Type B pancreatic cell (in vitro differentiated cells): ENCODE results near the gene DLEC1. TPM values are rescaled to one million over a fixed set of nuclear protein-coding genes. Genes with fewer than 3 reads are reported as not detected.
"Not testable (repeated sequence)": the region's sequence is repeated elsewhere in the genome, so short reads cannot be mapped to it uniquely, and the experiment has no call there.

Source experiments
- DNase-seq: peaks from one replicate; pipeline ENCODE4 v3.0.0; 2021; ENCODE audit warnings: mixed read lengths; ENCODE audit not compliant: unreplicated experiment; ENCODE audit errors: extremely low spot score
- H3K27ac Mint-ChIP-seq: 2 replicates; pipeline ENCODE4 v1.8.0; 2021; ENCODE audit warnings: mild to moderate bottlenecking, mixed read lengths
- H3K27me3 Mint-ChIP-seq: 2 replicates; pipeline ENCODE4 v1.8.0; 2021; ENCODE audit warnings: mixed read lengths
- H3K36me3 Mint-ChIP-seq: 2 replicates; pipeline ENCODE4 v1.8.0; 2021; ENCODE audit warnings: mixed read lengths
- H3K4me1 Mint-ChIP-seq: one replicate; pipeline ENCODE4 v1.8.0; 2021; ENCODE audit warnings: mixed read lengths; ENCODE audit not compliant: unreplicated experiment
- H3K4me3 Mint-ChIP-seq: 2 replicates; pipeline ENCODE4 v1.8.0; 2021; ENCODE audit warnings: mild to moderate bottlenecking, mixed read lengths
- H3K9me3 Mint-ChIP-seq: 2 replicates; pipeline ENCODE4 v1.8.0; 2021; ENCODE audit warnings: mixed read lengths
- CTCF ChIP-seq: fragments of 200-600 bp; sonication (generic); conservative IDR thresholded peaks from 2 replicates; pipeline ENCODE4 v1.5.0; 2021; ENCODE audit warnings: antibody characterized with exemption, mild to moderate bottlenecking
- total RNA-seq: library from RNA; stranded (reverse); gene quantifications from 2 replicates; pipeline ENCODE4 v1.2.1, GENCODE V29; 2021; ENCODE audit warnings: low replicate concordance

The DLEC1 gene
- total RNA-seq, 1 donor from 2014 or later: 3.2 TPM

DNA sequence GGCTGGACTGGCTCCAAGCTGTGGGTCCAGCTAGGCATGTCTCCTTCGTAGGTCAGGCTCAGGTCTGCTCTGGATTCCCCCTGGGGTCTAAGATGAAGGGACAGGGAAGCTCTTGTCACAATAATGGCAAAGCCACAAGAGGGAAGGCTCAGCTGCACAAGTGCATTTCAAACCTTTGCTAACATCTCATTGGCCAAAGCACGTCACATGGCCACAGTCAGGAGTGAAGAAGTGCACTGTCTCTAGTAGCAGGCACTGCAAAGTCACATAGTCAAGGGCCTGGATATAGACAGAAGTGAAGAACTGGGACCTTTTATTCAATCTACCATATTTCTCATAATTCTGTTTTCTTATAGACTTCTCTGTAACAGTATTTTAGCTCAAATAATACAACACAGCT is 20.1 kb downstream of the DLEC1 start:
- Mint-ChIP-seq H3K27me3 (peaks cover 7% of the 10 kb centered on the region), H3K36me3 (no peaks in the 10 kb centered on the region), H3K9me3 (no peaks in the 10 kb centered on the region), H3K4me3 (no peak overlapping the region), H3K4me1 (peaks cover 2% of the 10 kb centered on the region), H3K27ac (no peak overlapping the region)
- DNase-seq: no peak
- TF ChIP-seq CTCF: no peak

GRCh38 chr3:38059591-38059990 is 20.6 kb downstream of the DLEC1 start:
- no peaks in the 10 kb centered on the region for H3K4me1 Mint-ChIP-seq
- no peak for TF ChIP-seq CTCF
- H3K4me3 Mint-ChIP-seq: no peak overlapping the region
- H3K27me3 Mint-ChIP-seq: peaks cover 7% of the 10 kb centered on the region
- H3K9me3 Mint-ChIP-seq: no peaks in the 10 kb centered on the region
- DNase-seq: no peak
- no peak overlapping the region for H3K27ac Mint-ChIP-seq
- H3K36me3 Mint-ChIP-seq: no peaks in the 10 kb centered on the region

DNA sequence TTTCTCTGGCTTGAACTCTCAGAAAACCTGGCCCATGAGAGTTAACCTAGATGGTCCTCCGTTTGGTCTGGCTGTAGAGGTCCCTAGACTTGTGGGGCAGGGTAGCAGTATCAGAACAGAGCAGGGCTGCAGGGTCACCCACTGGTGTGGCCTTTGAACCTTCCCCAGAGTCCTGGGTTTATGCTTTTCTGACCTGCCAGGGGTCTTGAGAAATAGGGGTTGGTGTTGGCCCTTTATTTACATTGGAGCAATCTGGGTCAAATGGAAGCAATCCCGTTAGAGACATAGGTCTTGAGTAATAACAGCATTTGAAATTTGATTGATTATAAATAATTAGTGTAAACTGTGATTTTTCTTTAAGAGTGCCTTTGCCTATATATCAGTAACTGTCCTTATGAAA is 23.8 kb downstream of the DLEC1 start:
- Mint-ChIP-seq H3K4me1 (no peaks in the 10 kb centered on the region), H3K4me3 (no peak overlapping the region), H3K27me3 (peaks cover 15% of the 10 kb centered on the region), H3K9me3 (no peaks in the 10 kb centered on the region), H3K27ac (no peak overlapping the region), H3K36me3 (no peaks in the 10 kb centered on the region)
- no peak for TF ChIP-seq CTCF
- no peak for DNase-seq

- not testable (repeated sequence) for H3K4me1 Mint-ChIP-seq, H3K9me3 Mint-ChIP-seq, H3K27ac Mint-ChIP-seq, H3K4me3 Mint-ChIP-seq, H3K36me3 Mint-ChIP-seq, DNase-seq
- H3K27me3 Mint-ChIP-seq: peaks cover 12% of the 10 kb centered on the region
Observed at GRCh38 chr3:38064453-38064852, 25.4 kb downstream of the DLEC1 start.

GRCh38 chr3:38067508-38068233 is 28.7 kb downstream of the DLEC1 start:
- TF ChIP-seq CTCF: no peak
- no peaks in the 10 kb centered on the region for H3K36me3 Mint-ChIP-seq
- H3K9me3 Mint-ChIP-seq: no peaks in the 10 kb centered on the region
- H3K27me3 Mint-ChIP-seq: peaks cover 8% of the 10 kb centered on the region
- DNase-seq: no peak
- no peaks in the 10 kb centered on the region for H3K4me1 Mint-ChIP-seq
- H3K27ac Mint-ChIP-seq: no peak overlapping the region
- H3K4me3 Mint-ChIP-seq: no peak overlapping the region

DNA sequence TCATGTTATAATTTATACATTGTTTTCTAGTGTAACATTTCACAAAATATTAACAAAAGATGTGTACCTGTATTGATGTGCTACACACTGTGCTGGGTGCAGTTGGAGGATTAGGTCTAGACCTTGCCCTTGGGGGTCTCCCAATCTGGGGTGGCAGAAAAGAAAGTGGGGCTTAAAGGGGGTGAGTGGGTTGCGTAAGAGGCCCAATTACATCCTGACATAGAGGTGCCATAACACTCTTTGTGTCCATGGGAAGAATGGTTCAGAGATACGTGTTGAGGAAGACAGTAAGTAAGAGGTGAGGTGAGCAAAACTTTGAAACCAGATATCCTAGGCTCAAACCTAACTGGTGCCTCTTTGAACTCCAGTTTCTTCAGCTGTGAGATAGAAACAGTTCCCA is 31.0 kb downstream of the DLEC1 start:
- no peak for TF ChIP-seq CTCF
- Mint-ChIP-seq H3K36me3 (no peaks in the 10 kb centered on the region), H3K27me3 (peaks cover 14% of the 10 kb centered on the region), H3K27ac (no peak overlapping the region), H3K9me3 (no peaks in the 10 kb centered on the region), H3K4me3 (no peak overlapping the region), H3K4me1 (no peaks in the 10 kb centered on the region)
- DNase-seq: no peak

- not testable (repeated sequence) for H3K27ac Mint-ChIP-seq, H3K36me3 Mint-ChIP-seq
- H3K27me3 Mint-ChIP-seq: peaks cover 26% of the 10 kb centered on the region
Observed at GRCh38 chr3:38077073-38077472, 38.1 kb downstream of the DLEC1 start.

GRCh38 chr3:38082296-38082695 is 43.3 kb downstream of the DLEC1 start:
- Mint-ChIP-seq H3K27me3 (peaks cover 28% of the 10 kb centered on the region), H3K36me3 (peaks cover 10% of the 10 kb centered on the region)
- H3K9me3 Mint-ChIP-seq, H3K27ac Mint-ChIP-seq, H3K4me3 Mint-ChIP-seq, DNase-seq, H3K4me1 Mint-ChIP-seq: not testable (repeated sequence)

More at GRCh38 chr3:38077073-38077472, 38.1 kb downstream of the DLEC1 start:
- not testable (repeated sequence) for DNase-seq, H3K9me3 Mint-ChIP-seq, H3K4me1 Mint-ChIP-seq, H3K4me3 Mint-ChIP-seq

DNA sequence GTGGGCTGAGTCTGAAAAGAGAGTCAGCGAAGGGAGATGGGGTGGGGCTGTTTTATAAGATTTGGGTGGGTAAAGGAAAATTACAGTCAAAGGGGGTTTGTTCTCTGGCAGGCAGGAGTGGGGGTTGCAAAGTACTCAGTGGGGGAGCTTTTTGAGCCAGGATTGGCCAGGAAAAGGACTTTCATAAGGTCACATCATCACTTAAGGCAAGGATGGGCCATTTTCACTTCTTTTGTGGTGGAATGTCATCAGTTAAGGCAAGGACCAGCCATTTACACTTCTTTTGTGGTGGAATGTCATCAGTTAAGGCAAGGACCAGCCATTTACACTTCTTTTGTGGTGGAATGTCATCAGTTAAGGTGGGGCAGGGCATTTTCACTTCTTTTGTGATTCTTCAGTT is 44.2 kb downstream of the DLEC1 start:
- not testable (repeated sequence) for DNase-seq, H3K4me1 Mint-ChIP-seq, H3K4me3 Mint-ChIP-seq, H3K9me3 Mint-ChIP-seq, H3K27ac Mint-ChIP-seq
- peaks cover 10% of the 10 kb centered on the region for H3K36me3 Mint-ChIP-seq
- H3K27me3 Mint-ChIP-seq: peaks cover 23% of the 10 kb centered on the region
